Activated naive CD8-positive, alpha-beta T cell (primary cell): ENCODE measurements around the gene CMSS1.
"Not testable (repeated sequence)": the region's sequence is repeated elsewhere in the genome, so short reads cannot be mapped to it uniquely, and the experiment has no call there.

ENCODE experiments used
- H3K27ac Mint-ChIP-seq: one replicate; pipeline ENCODE4 v1.8.0; 2021; ENCODE audit warnings: mixed read lengths
- H3K27me3 Mint-ChIP-seq: one replicate; pipeline ENCODE4 v1.8.0; 2021; ENCODE audit warnings: mixed read lengths
- H3K36me3 Mint-ChIP-seq: one replicate; pipeline ENCODE4 v1.8.0; 2021; ENCODE audit warnings: mixed read lengths
- H3K4me1 Mint-ChIP-seq: one replicate; pipeline ENCODE4 v1.8.0; 2021; ENCODE audit warnings: low read depth, mixed read lengths
- H3K4me3 Mint-ChIP-seq: one replicate; pipeline ENCODE4 v1.8.0; 2021; ENCODE audit warnings: mild to moderate bottlenecking, mixed read lengths
- H3K9me3 Mint-ChIP-seq: one replicate; pipeline ENCODE4 v1.8.0; 2021; ENCODE audit warnings: low read depth, mixed read lengths

Gene CMSS1

DNA sequence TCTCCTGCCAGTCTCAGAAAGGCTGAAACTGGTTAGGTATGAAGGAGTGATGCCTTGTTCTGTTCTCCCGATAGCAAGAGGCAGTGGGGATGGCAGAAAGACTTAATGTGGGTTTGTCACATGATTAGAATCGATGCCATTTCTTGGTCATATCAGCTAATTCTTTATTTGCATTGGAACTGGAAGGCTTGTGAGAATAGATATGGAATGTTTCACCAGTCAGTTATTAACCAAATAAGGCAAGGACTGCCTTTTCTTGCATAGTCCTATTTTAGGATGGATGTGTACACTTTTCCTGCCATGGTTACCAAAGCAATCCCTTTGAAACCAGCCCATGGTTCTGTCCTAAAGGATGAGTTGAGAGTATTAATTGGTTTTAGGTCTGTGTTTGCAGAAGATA, 262.9 kb downstream of the CMSS1 start:
- no peak overlapping the region for H3K4me3 Mint-ChIP-seq
- no peaks in the 10 kb centered on the region for H3K27me3 Mint-ChIP-seq
- H3K36me3 Mint-ChIP-seq = peaks cover 13% of the 10 kb centered on the region
- H3K9me3 Mint-ChIP-seq = no peaks in the 10 kb centered on the region
- H3K4me1 Mint-ChIP-seq = peaks cover 12% of the 10 kb centered on the region
- H3K27ac Mint-ChIP-seq = no peak overlapping the region

DNA sequence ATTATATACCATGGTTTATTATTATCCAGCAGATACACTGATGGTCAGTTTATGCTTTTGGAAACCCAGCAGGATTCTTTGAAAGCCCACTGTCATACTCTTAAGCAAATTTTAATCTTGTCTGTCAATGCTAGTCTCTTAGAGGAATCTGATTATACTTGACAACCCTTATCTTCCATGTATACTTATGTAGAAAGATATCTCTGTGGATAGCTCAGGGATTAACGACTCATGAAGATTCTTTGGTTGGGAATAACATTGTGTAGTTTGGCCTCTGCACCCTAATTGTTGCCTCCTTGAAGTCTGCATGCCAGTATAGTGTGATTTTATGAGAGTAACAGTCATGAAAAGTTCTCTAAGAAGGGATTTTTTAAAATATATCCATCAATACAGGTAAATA, 263.6 kb downstream of the CMSS1 start:
- H3K36me3 Mint-ChIP-seq = peaks cover 13% of the 10 kb centered on the region
- no peaks in the 10 kb centered on the region for H3K27me3 Mint-ChIP-seq
- H3K27ac Mint-ChIP-seq = no peak overlapping the region
- no peaks in the 10 kb centered on the region for H3K9me3 Mint-ChIP-seq
- no peak overlapping the region for H3K4me3 Mint-ChIP-seq
- H3K4me1 Mint-ChIP-seq = peaks cover 5% of the 10 kb centered on the region

DNA sequence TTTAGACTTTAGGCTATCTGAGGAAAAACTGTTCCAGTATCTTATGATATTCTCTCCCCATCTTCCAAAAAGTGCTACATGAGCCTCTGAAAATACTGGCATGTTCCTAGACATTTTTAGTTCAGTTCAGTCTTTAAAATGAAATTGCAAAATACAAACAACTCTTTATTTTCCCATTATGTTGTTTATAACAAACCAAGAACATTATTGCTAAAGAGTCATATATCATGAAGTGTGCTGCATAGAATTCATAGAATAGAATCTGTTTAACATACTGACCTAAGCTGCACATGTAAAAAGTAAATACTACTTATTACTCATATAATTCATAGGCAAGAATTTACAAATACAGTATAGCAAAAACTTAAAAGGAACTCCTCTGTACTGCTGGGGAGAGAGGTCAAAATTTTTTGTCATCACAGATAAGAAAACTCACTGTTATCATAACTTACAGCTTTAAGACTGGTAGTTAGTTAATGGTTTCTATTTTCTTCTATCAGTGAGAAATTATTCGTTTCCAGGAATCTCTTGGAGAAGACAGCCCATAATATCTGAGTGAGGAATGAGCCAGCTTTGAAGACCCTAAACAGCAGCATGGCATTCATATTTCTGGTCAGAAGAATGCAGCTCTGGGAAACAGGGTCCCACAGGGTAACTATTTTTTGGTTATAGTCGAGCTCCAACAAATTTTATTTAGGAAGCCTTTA, 264.5 kb downstream of the CMSS1 start:
- no peak overlapping the region for H3K4me3 Mint-ChIP-seq
- no peaks in the 10 kb centered on the region for H3K27me3 Mint-ChIP-seq
- no peaks in the 10 kb centered on the region for H3K9me3 Mint-ChIP-seq
- H3K27ac Mint-ChIP-seq = no peak overlapping the region
- H3K4me1 Mint-ChIP-seq = peaks cover 5% of the 10 kb centered on the region
- peaks cover 17% of the 10 kb centered on the region for H3K36me3 Mint-ChIP-seq

DNA sequence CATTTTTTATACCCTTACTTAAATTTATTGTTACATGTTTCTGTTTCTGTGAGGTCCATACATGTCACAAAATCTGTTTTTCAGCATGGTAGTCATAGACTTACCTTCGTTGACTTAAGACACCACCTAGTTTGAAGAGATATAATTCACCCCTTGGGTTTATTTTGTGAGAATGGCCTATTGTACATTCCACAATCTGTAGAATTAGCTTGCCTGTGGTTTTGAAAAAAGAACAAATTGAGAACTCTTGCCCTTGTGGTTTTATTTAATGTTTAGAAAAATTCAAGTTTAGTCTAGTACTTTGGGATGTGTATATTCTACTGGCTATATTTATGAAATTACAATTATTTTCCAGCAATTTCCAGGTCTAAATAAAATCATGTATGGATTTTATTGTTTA, 265.1 kb downstream of the CMSS1 start:
- H3K9me3 Mint-ChIP-seq = no peaks in the 10 kb centered on the region
- H3K4me3 Mint-ChIP-seq = no peak overlapping the region
- H3K4me1 Mint-ChIP-seq = peaks cover 7% of the 10 kb centered on the region
- H3K36me3 Mint-ChIP-seq = peaks cover 16% of the 10 kb centered on the region
- H3K27me3 Mint-ChIP-seq = no peaks in the 10 kb centered on the region
- no peak overlapping the region for H3K27ac Mint-ChIP-seq

DNA sequence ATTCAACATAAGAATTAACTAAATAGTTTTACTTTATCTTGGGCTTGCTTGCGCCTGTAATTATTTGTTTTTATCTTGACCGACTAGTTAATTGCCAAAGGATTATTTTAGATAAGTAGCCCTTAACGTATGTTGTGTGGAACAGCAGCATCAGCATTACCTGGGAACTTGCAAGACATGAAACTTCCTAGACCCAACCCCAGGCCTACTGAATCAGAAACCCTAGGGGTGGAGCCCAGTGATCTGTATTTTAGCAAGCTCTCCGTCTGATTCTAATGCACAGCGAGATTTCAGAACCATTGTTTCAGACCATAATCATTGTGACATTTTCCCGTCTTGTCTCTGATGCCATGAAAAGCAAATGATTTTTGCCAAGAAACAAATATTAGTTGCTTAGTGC, 265.5 kb downstream of the CMSS1 start:
- H3K36me3 Mint-ChIP-seq = peaks cover 16% of the 10 kb centered on the region
- no peaks in the 10 kb centered on the region for H3K27me3 Mint-ChIP-seq
- H3K27ac Mint-ChIP-seq = no peak overlapping the region
- peaks cover 7% of the 10 kb centered on the region for H3K4me1 Mint-ChIP-seq
- no peak overlapping the region for H3K4me3 Mint-ChIP-seq
- H3K9me3 Mint-ChIP-seq = no peaks in the 10 kb centered on the region

DNA sequence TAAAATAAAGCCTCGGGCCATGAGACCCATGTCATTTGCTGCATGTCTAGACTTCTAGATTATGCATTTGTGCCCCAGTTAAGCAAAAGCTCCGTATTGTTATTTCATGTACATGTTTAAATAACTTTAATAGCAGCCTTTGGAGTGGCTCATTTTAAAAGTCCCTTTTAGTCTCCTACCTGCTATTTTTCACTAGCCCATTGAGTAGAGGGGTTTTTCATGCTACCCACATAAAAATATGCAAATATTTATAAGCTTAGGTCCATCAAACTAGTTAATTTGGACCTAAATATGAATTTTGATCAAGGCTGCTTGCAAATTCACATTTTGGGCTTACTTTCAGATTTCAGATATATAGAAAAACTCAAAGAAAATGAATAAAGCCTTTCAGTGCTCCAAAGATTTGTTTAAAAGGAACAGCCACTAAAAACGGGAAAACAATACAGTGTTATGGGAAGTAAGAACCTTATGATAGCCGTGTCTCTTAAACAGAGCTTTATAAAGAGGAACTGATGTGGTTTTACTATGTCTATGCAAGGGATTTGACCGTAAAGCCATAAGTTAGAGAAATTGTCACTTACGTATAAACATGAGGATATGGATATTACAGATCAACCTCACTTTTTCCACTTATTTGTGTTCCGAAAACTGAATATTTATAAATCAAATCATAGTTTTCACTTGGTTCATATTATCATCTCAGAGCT, 266.6 kb downstream of the CMSS1 start:
- Mint-ChIP-seq H3K4me3 (no peak overlapping the region), H3K9me3 (no peaks in the 10 kb centered on the region), H3K27ac (no peak overlapping the region)

DNA sequence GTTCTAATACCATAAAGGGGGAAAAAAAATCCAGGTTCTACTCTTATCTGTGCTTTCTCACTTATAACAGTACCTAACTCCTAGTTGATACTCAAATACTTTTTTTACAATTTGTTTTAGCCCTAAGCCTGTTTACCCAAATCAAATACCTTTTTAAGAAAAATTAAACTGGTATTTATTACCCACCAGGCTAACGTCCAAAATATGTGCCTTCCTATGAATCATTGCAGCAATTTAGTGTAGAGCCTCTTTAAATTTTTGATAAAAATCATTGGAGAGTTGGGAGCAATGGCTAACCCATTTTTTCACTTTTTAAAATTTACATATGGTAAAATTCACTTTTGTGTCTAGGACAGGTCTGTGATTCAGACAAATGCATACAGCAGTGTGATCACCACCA, 268.7 kb downstream of the CMSS1 start:
- Mint-ChIP-seq H3K27ac (no peak overlapping the region), H3K36me3 (peaks cover 16% of the 10 kb centered on the region), H3K9me3 (no peaks in the 10 kb centered on the region), H3K4me3 (no peak overlapping the region), H3K4me1 (peaks cover 18% of the 10 kb centered on the region), H3K27me3 (no peaks in the 10 kb centered on the region)

More for the DNA sequence above, 266.6 kb downstream of the CMSS1 start:
- H3K27me3 Mint-ChIP-seq = no peaks in the 10 kb centered on the region
- peaks cover 18% of the 10 kb centered on the region for H3K36me3 Mint-ChIP-seq
- peaks cover 10% of the 10 kb centered on the region for H3K4me1 Mint-ChIP-seq

DNA sequence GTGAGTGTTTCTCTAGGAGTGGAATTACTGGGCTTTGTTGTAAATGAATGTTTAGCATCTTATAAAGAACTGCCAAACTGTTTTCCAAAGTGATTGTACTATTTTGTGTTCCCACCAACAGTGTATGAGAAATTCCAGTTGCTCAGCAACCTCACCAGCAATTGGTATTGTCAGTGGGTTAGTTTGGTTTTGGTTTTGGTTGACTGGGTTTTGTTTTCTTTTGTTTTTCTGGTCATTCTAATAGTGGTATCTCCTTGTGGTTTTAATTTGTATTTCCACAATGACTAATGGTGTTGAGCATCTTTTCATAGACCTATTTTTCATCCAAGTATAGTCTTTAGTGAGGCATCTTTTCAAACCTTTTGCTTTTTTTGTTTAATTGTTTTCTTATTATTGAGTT, 269.5 kb downstream of the CMSS1 start:
- Mint-ChIP-seq H3K27me3 (no peaks in the 10 kb centered on the region), H3K27ac (no peak overlapping the region), H3K4me1 (peaks cover 18% of the 10 kb centered on the region), H3K9me3 (no peaks in the 10 kb centered on the region), H3K4me3 (no peak overlapping the region), H3K36me3 (peaks cover 12% of the 10 kb centered on the region)

DNA sequence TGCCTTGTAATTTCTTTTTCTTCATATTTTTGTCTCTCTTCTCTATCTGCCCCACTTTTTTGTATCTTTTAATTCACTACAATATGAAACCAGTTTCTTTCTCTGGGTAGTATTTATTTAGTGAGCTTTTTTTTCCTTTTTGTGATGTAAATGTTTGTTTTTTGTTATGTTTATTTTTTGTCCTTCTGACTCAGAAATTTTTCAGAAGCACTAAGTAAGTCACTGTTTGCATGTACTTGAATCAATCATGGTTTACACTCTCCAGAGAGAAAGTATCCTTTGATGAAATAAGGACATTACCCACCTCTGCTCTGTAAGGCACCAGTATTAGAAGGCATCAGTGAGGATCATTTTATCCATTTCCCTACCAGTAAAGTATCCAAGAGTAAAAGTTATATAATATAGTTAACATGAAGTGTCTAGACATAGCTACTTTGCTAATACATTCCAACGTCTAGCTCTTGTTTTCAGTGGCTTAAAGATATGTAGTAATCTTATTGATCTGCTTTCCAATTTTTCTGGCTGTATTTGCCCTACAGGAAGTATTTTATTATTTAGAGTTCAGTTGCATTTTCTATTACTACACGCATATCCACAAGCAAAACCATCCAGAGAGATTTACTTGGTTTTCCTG, 271.2 kb downstream of the CMSS1 start:
- no peak overlapping the region for H3K27ac Mint-ChIP-seq
- H3K36me3 Mint-ChIP-seq = peaks cover 7% of the 10 kb centered on the region
- H3K4me3 Mint-ChIP-seq = no peak overlapping the region
- peaks cover 18% of the 10 kb centered on the region for H3K4me1 Mint-ChIP-seq
- H3K27me3 Mint-ChIP-seq = no peaks in the 10 kb centered on the region
- no peaks in the 10 kb centered on the region for H3K9me3 Mint-ChIP-seq

DNA sequence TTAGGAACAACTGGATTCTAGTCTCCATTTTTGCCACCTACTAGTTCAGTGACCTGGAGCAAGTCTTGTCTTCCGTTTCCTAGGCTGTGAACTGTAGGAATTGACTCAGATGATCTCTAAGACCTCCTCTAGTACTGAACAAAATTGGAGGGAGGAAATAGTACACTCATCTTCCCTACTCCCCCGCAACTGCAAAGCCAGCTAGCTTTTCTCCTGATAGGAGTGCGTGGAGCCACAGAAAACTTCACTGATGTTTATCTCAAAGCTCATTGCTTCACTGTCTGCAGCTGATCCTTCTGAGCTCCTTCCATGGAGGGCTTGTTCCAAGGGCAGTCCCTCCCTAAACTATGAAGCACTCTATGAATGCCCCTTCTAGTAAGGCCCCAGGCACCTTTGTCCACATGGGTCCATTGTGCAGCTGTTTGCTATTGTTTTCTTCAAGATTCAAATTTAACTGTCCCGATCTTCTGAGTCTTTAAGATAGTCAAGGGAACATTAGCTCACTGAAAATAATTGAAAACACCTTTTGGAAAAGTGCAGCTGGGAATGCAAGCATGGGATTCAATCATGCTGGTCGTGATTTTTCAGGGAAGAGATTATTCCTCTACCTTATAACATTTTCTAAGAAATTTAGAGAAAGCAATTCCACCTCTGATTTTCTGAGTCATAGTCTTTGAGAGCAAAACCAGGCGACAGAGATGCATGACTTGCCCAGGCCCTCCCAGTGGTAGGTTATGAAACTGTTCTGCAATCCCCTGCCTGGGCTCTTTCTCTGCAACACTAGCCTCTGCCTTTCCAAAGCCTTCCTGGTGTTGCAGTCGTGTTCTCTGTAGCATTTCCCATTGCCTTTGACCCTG, 272.4 kb downstream of the CMSS1 start:
- H3K4me3 Mint-ChIP-seq = no peak overlapping the region
- H3K36me3 Mint-ChIP-seq = peaks cover 8% of the 10 kb centered on the region
- no peak overlapping the region for H3K27ac Mint-ChIP-seq
- H3K27me3 Mint-ChIP-seq = no peaks in the 10 kb centered on the region
- H3K9me3 Mint-ChIP-seq = no peaks in the 10 kb centered on the region
- H3K4me1 Mint-ChIP-seq = peaks cover 18% of the 10 kb centered on the region

DNA sequence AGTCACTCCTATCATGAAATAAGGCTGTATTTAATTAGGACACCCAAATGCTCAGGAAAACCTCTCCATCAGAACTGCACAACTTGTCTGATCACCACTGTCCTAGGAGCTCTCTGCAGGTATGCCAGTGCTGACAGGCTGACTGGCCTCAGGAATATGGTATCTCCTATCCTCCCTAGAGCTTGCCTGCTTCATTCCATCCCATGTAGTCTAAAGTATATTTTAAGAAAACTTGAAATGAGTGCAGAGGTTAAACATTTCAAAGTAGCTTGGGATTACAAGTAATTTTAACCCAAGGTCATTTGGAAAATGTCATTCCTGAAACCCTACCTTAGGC, 273.0 kb downstream of the CMSS1 start:
- H3K36me3 Mint-ChIP-seq = peaks cover 10% of the 10 kb centered on the region
- H3K4me1 Mint-ChIP-seq = peaks cover 18% of the 10 kb centered on the region
- H3K9me3 Mint-ChIP-seq = no peaks in the 10 kb centered on the region
- no peak overlapping the region for H3K4me3 Mint-ChIP-seq
- no peak overlapping the region for H3K27ac Mint-ChIP-seq
- H3K27me3 Mint-ChIP-seq = no peaks in the 10 kb centered on the region

DNA sequence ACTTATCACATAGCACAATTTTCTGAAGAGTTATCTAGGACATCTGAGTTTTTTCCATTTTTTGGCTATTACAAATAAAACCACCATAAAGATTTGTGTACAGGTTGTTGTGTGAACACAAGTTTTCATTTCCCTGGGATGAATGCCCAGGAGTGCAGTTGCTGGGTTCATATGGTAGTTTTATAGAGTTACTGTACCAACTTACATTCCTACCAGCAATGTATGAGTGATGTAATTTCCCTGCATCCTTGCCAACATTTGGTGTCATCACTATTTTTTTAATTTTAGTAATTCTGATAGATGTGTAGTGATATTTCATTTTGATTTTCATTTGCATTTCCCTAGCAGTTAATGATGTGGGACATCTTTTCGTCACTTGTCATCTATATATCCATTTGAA, 276.2 kb downstream of the CMSS1 start:
- Mint-ChIP-seq H3K4me3 (no peak overlapping the region), H3K36me3 (peaks cover 8% of the 10 kb centered on the region), H3K27me3 (no peaks in the 10 kb centered on the region), H3K4me1 (peaks cover 8% of the 10 kb centered on the region), H3K27ac (no peak overlapping the region), H3K9me3 (no peaks in the 10 kb centered on the region)

DNA sequence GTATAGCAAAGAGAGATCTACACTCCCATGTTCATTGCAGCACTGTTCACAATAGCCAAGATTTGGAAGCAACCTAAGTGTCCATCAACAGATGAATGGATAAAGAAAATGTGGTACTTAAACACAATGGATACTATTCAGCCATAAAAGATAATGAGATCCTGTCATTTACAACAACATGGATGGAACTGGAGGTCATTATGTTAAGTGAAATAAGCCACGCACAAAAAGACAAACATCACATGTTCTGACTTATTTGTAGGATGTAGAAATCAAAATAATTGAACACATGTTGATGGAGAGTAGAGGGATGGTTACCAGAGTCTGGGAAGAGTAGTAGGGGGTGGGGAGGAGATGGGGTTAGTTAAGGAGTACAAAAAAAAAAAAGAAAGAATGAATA, 278.6 kb downstream of the CMSS1 start:
- H3K4me3 Mint-ChIP-seq, H3K27me3 Mint-ChIP-seq, H3K27ac Mint-ChIP-seq, H3K4me1 Mint-ChIP-seq, H3K9me3 Mint-ChIP-seq: not testable (repeated sequence)
- peaks cover 18% of the 10 kb centered on the region for H3K36me3 Mint-ChIP-seq

DNA sequence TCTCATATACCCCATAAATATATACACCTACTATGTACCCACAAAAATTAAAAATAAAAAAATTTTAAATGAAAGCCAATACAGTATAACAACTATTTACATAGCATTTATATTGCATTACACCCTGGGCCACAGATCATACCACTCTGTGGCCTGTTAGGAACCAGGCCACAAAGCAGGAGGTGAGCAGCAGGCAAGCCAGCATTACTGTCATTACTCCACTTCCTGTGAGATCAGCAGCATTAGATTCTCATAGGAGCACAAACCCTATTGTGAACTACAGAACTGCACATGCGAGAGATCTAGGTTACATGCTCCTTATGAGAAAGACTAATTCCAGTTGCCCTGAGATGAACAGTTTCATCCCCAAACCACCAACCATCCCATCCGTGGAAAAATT, 279.2 kb downstream of the CMSS1 start:
- Mint-ChIP-seq H3K27ac (no peak overlapping the region), H3K4me1 (no peaks in the 10 kb centered on the region), H3K9me3 (peaks cover 3% of the 10 kb centered on the region), H3K4me3 (no peak overlapping the region), H3K27me3 (no peaks in the 10 kb centered on the region), H3K36me3 (peaks cover 18% of the 10 kb centered on the region)
